ENCODE results near the gene RAF1. TPM values are rescaled to one million over a fixed set of nuclear protein-coding genes. Genes with fewer than 3 reads are reported as not detected.

The RAF1 gene
- total and polyA plus RNA-seq, 2 of the 13 experiments (the other 11 are each of a cell fraction or from before 2014, with no cell fraction given): 72.2 to 91.4 TPM

DNA sequence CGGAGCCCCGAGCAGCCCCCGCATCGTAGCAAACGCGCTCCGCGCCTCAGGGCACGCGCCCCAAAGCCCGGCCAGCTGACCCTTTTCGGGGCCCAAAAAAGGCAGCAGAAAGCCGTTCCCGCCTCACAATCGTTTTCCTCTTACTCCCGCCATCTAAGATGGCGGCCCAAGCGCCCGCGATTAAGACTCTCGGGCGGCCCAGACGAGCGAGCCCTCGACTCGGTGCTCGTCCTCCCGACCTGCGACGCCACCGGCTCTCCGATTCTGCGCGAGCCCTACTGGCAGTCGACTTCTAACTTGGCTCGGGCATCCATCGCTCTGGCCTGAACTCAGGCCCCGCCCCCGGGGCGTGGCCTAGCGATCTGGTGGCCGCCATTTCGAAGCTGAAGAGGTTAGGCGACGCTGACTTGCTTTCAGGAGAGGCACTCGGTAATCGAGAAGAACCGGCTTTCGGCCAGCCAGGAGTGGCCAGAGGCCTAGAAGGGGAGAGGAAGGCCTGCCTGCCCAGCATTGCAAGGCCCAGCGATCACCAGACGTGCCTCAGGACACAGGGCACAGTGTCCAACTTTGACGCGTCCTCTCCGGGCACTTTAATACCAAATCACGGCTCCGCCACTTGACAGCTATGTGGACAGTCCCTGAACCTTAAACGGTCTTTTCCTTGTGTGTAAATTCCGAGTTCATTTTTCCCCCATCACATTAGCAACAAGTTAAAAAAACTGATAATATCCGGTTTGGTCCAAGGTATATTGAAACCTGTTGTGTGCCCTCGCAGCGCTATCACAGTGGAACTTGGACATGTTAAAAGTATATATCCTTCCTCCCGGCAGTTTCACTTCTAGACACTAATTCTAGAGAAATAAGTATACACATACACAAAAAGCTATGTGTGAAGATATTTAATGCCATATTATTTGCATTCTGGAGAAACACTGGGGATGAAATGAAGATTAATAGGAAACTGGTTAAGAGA, at the start of gene RAF1 (continued):
- 0 out of 2 replicates have a peak, but pooled peaks have one; percentile 29 for TF ChIP-seq ARNTL (CRISPR knock-in tag; IDR thresholded peaks at IDR 0.05)
- TF ChIP-seq, protein P1, sequence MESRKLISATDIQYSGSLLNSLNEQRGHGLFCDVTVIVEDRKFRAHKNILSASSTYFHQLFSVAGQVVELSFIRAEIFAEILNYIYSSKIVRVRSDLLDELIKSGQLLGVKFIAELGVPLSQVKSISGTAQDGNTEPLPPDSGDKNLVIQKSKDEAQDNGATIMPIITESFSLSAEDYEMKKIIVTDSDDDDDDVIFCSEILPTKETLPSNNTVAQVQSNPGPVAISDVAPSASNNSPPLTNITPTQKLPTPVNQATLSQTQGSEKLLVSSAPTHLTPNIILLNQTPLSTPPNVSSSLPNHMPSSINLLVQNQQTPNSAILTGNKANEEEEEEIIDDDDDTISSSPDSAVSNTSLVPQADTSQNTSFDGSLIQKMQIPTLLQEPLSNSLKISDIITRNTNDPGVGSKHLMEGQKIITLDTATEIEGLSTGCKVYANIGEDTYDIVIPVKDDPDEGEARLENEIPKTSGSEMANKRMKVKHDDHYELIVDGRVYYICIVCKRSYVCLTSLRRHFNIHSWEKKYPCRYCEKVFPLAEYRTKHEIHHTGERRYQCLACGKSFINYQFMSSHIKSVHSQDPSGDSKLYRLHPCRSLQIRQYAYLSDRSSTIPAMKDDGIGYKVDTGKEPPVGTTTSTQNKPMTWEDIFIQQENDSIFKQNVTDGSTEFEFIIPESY (CRISPR knock-in tag; IDR thresholded peaks at IDR 0.05): no peak
- TF ChIP-seq ZNF124 (CRISPR knock-in tag; IDR thresholded peaks at IDR 0.05): no peak; the same call in 1 of the 2 replicates
- TF ChIP-seq SIN3A (IDR thresholded peaks at IDR 0.05; ENCODE audit: borderline replicate concordance, low read depth, low read length): peak; percentile 37; the same call in 1 of the 2 replicates
- TF ChIP-seq CC2D1A (CRISPR knock-in tag; IDR thresholded peaks at IDR 0.05): 0 out of 2 replicates have a peak, but pooled peaks have one; percentile 58
- no peak for TF ChIP-seq GTF2F1 (IDR thresholded peaks at IDR 0.05; ENCODE audit: low read length)
- TF ChIP-seq ZNF713 (CRISPR knock-in tag; IDR thresholded peaks at IDR 0.05): no peak
- TF ChIP-seq ZFP62 (CRISPR knock-in tag; IDR thresholded peaks at IDR 0.05): no peak
- peak; percentile 86 for TF ChIP-seq SALL1 (CRISPR knock-in tag; IDR thresholded peaks at IDR 0.05)
- TF ChIP-seq ZNF557 (CRISPR knock-in tag; IDR thresholded peaks at IDR 0.05): 0 out of 2 replicates have a peak, but pooled peaks have one; percentile 53
- peak; percentile 57 for TF ChIP-seq SKI (IDR thresholded peaks at IDR 0.05; ENCODE audit: partially characterized antibody)
- TF ChIP-seq PRMT3 (CRISPR knock-in tag; IDR thresholded peaks at IDR 0.05; ENCODE audit: borderline replicate concordance, low read depth): no peak
- TF ChIP-seq MYC (CRISPR knock-in tag; IDR thresholded peaks at IDR 0.05; ENCODE audit: borderline replicate concordance): peak; percentile 78; the same call in 1 of the 2 replicates
- TF ChIP-seq CEBPG (CRISPR knock-in tag; IDR thresholded peaks at IDR 0.05): no peak
- TF ChIP-seq ZNF720 (CRISPR knock-in tag; IDR thresholded peaks at IDR 0.05): 0 out of 2 replicates have a peak, but pooled peaks have one; percentile 59
- TF ChIP-seq ETV5 (CRISPR knock-in tag; IDR thresholded peaks at IDR 0.05; ENCODE audit: borderline replicate concordance): peak; percentile 25; the same call in 1 of the 2 replicates
- no peak for TF ChIP-seq GABPA (IDR thresholded peaks at IDR 0.05; ENCODE audit: low read depth, low read length)
- TF ChIP-seq GABPA (CRISPR knock-in tag; IDR thresholded peaks at IDR 0.05; ENCODE audit: low read depth): peak; percentile 52; the same call in 1 of the 2 replicates
- no peak for TF ChIP-seq ZNF619 (CRISPR knock-in tag; IDR thresholded peaks at IDR 0.05)
- no peak for TF ChIP-seq ZNF207 (IDR thresholded peaks at IDR 0.05; ENCODE audit: borderline replicate concordance)
- TF ChIP-seq ZNF30 (CRISPR knock-in tag; IDR thresholded peaks at IDR 0.05): no peak
- no peak for TF ChIP-seq MAFK (conservative IDR thresholded peaks at IDR 0.05 in 1 of 2, IDR thresholded peaks at IDR 0.05 in 1 of 2; ENCODE audit: low read length in 2 of 2)
- no peak for TF ChIP-seq ATAD3A (CRISPR knock-in tag; IDR thresholded peaks at IDR 0.05)
- TF ChIP-seq SYNCRIP (IDR thresholded peaks at IDR 0.05; ENCODE audit: insufficient read depth, low read depth, low read length): no peak
- no peak for TF ChIP-seq MBNL3 (CRISPR knock-in tag; conservative IDR thresholded peaks at IDR 0.05)
- no peak for TF ChIP-seq GLI4 (CRISPR knock-in tag; IDR thresholded peaks at IDR 0.05; ENCODE audit: borderline replicate concordance)
- TF ChIP-seq MBD4 (IDR thresholded peaks at IDR 0.05; ENCODE audit: borderline replicate concordance, low read length): no peak
- TF ChIP-seq, protein P2, sequence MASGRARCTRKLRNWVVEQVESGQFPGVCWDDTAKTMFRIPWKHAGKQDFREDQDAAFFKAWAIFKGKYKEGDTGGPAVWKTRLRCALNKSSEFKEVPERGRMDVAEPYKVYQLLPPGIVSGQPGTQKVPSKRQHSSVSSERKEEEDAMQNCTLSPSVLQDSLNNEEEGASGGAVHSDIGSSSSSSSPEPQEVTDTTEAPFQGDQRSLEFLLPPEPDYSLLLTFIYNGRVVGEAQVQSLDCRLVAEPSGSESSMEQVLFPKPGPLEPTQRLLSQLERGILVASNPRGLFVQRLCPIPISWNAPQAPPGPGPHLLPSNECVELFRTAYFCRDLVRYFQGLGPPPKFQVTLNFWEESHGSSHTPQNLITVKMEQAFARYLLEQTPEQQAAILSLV (CRISPR knock-in tag; IDR thresholded peaks at IDR 0.05; ENCODE audit: borderline replicate concordance): no peak
- peak; percentile 32; the same call in 1 of the 2 replicates for TF ChIP-seq NCOA1 (CRISPR knock-in tag; IDR thresholded peaks at IDR 0.05)
- TF ChIP-seq RFX1 (IDR thresholded peaks at IDR 0.05): no peak
- no peak for TF ChIP-seq SMC3 (IDR thresholded peaks at IDR 0.05; ENCODE audit: low read length)
